Stimulated activated CD4-positive, alpha-beta T cell treated with anti-CD3 and anti-CD28 coated beads, Interleukin-4, amount 100 ng/mL, for 48 hours (primary cell): ENCODE measurements around the gene SNUPN.

Source experiments
- DNase-seq, 2 donors: peaks; one replicate each; pipeline ENCODE4 v3.0.0-alpha.2; 2020; ENCODE audit warnings: low read depth in 2 of 2

The SNUPN gene

GRCh38 chr15:75625542-75626347 is at the start of gene SNUPN:
SNUPN (minus strand) TSS chr15:75625725; CDS start chr15:75621051, 4,674 bp downstream.
- DNase-seq: peak; percentile 93 to 94

GRCh38 chr15:75674366-75674765 is 48.8 kb upstream of the SNUPN start:
- no peak for DNase-seq

- no peak for DNase-seq
Measured at GRCh38 chr15:75673426-75674235, 48.1 kb upstream of the SNUPN start.

- DNase-seq: no peak
Measured at GRCh38 chr15:75672646-75673425, 47.3 kb upstream of the SNUPN start.

- no peak for DNase-seq
Measured at GRCh38 chr15:75671730-75672602, 46.4 kb upstream of the SNUPN start.

GRCh38 chr15:75669879-75670212 is 44.3 kb upstream of the SNUPN start:
- DNase-seq: no peak

GRCh38 chr15:75669191-75669878 is 43.8 kb upstream of the SNUPN start:
- DNase-seq: no peak

GRCh38 chr15:75666823-75667501 is 41.4 kb upstream of the SNUPN start:
- DNase-seq: no peak

GRCh38 chr15:75663931-75664421 is 38.5 kb upstream of the SNUPN start:
- DNase-seq: no peak

- no peak for DNase-seq
Measured at GRCh38 chr15:75662823-75663519, 37.4 kb upstream of the SNUPN start.

GRCh38 chr15:75661756-75662140 is 36.2 kb upstream of the SNUPN start:
- DNase-seq: no peak

GRCh38 chr15:75661100-75661755 is 35.7 kb upstream of the SNUPN start:
- no peak for DNase-seq

GRCh38 chr15:75659928-75660645 is 34.6 kb upstream of the SNUPN start:
- DNase-seq: no peak

- DNase-seq: no peak
Measured at GRCh38 chr15:75659141-75659771, 33.7 kb upstream of the SNUPN start.

GRCh38 chr15:75656813-75657212 is 31.3 kb upstream of the SNUPN start:
- DNase-seq: no peak

GRCh38 chr15:75656331-75656730 is 30.8 kb upstream of the SNUPN start:
- no peak for DNase-seq

GRCh38 chr15:75655931-75656330 is 30.4 kb upstream of the SNUPN start:
- no peak for DNase-seq
